GM23338 (cell line): Measurements from ENCODE around the gene NEMP2.

Experiments used
- EZH2 ChIP-seq: fragments of 200-600 bp; sonication (generic); IDR thresholded peaks from one replicate; pipeline ENCODE4 v1.8.0; 2017; ENCODE audit warnings: antibody characterized with exemption, mild to moderate bottlenecking, low read depth; ENCODE audit not compliant: unreplicated experiment
- EZH2phosphoT487 ChIP-seq: fragments of 200-600 bp; sonication (generic); IDR thresholded peaks from one replicate; pipeline ENCODE4 v1.8.1; 2018; ENCODE audit warnings: antibody characterized with exemption; ENCODE audit not compliant: unreplicated experiment
- POLR2AphosphoS5 ChIP-seq: IDR thresholded peaks from 2 replicates; pipeline ENCODE4 v1.6.1; 2016; ENCODE audit warnings: antibody characterized with exemption, low read depth
- ZNF331 ChIP-seq: fragments of 250-450 bp; sonication (Bioruptor Pico); IDR thresholded peaks from 2 replicates; pipeline ENCODE4 v1.5.0; 2020; ENCODE audit warnings: low read depth, mild to moderate bottlenecking, moderate library complexity
- TF ChIP-seq, protein P1 (sequence below), 2 experiments: fragments of 200-600 bp in 1 of 2; sonication (generic) in 1 of 2; conservative IDR thresholded peaks; 2 replicates each; pipeline versions ENCODE4 v1.5.1 to v1.6.1; 2016 to 2017; ENCODE audit warnings: antibody characterized with exemption in 2 of 2, low read depth in 2 of 2, mild to moderate bottlenecking in 2 of 2, moderate library complexity in 1 of 2
- TF ChIP-seq, protein P2 (sequence below): IDR thresholded peaks from one replicate; pipeline ENCODE4 v1.6.1; 2018; ENCODE audit warnings: antibody characterized with exemption; ENCODE audit not compliant: unreplicated experiment

DNA sequence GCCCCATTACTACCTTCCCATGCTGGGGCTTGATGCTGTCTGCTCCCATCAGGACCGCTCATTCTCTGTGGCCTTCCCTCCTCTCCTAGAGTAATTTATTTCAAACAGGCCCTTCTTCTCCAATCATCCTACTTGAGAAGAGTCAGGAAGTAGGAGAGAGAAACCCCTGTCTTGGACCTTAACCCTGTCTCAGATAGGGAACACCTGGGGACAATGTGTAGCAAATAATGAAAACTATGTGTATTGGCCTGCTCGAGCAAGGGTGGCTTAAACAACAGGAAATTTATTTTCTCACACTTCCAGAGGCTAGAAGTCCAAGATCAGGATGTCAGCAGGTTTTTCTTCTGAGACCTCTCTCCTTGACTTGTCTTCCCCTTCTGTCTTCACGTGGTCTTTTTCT is 26.6 kb upstream of the NEMP2 start:
- TF ChIP-seq, protein P1, sequence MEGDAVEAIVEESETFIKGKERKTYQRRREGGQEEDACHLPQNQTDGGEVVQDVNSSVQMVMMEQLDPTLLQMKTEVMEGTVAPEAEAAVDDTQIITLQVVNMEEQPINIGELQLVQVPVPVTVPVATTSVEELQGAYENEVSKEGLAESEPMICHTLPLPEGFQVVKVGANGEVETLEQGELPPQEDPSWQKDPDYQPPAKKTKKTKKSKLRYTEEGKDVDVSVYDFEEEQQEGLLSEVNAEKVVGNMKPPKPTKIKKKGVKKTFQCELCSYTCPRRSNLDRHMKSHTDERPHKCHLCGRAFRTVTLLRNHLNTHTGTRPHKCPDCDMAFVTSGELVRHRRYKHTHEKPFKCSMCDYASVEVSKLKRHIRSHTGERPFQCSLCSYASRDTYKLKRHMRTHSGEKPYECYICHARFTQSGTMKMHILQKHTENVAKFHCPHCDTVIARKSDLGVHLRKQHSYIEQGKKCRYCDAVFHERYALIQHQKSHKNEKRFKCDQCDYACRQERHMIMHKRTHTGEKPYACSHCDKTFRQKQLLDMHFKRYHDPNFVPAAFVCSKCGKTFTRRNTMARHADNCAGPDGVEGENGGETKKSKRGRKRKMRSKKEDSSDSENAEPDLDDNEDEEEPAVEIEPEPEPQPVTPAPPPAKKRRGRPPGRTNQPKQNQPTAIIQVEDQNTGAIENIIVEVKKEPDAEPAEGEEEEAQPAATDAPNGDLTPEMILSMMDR (conservative IDR thresholded peaks at IDR 0.05; ENCODE audit: low read depth in 2 of 2), result no peak
- TF ChIP-seq, protein P2, sequence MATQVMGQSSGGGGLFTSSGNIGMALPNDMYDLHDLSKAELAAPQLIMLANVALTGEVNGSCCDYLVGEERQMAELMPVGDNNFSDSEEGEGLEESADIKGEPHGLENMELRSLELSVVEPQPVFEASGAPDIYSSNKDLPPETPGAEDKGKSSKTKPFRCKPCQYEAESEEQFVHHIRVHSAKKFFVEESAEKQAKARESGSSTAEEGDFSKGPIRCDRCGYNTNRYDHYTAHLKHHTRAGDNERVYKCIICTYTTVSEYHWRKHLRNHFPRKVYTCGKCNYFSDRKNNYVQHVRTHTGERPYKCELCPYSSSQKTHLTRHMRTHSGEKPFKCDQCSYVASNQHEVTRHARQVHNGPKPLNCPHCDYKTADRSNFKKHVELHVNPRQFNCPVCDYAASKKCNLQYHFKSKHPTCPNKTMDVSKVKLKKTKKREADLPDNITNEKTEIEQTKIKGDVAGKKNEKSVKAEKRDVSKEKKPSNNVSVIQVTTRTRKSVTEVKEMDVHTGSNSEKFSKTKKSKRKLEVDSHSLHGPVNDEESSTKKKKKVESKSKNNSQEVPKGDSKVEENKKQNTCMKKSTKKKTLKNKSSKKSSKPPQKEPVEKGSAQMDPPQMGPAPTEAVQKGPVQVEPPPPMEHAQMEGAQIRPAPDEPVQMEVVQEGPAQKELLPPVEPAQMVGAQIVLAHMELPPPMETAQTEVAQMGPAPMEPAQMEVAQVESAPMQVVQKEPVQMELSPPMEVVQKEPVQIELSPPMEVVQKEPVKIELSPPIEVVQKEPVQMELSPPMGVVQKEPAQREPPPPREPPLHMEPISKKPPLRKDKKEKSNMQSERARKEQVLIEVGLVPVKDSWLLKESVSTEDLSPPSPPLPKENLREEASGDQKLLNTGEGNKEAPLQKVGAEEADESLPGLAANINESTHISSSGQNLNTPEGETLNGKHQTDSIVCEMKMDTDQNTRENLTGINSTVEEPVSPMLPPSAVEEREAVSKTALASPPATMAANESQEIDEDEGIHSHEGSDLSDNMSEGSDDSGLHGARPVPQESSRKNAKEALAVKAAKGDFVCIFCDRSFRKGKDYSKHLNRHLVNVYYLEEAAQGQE, result no peak
- no peak for TF ChIP-seq EZH2phosphoT487
- TF ChIP-seq POLR2AphosphoS5, result no peak
- no peak for TF ChIP-seq EZH2
- TF ChIP-seq ZNF331 (CRISPR knock-in tag), result no peak
